GM19468 (cell line): ENCODE data around the gene HFM1.
"Not testable (repeated sequence)": the region's sequence is repeated elsewhere in the genome, so short reads cannot be mapped to it uniquely, and the experiment has no call there.

Experiments used
- ATAC-seq: cut with Tn5 transposase; IDR thresholded peaks from one replicate; pipeline ENCODE4 v1.9.1; 2021; ENCODE audit warnings: mild to moderate bottlenecking, moderate library complexity, moderate number of reproducible peaks; ENCODE audit not compliant: unreplicated experiment; ENCODE audit errors: extremely low read depth

The HFM1 gene

GRCh38 chr1:91372230-91372629 is 32.4 kb downstream of the HFM1 start:
- not testable (repeated sequence) for ATAC-seq

- no peak for ATAC-seq
Observed at GRCh38 chr1:91349524-91349923, 55.1 kb downstream of the HFM1 start.

- ATAC-seq: no peak
Observed at GRCh38 chr1:91346824-91347223, 57.8 kb downstream of the HFM1 start.

GRCh38 chr1:91345395-91346005 is 59.1 kb downstream of the HFM1 start:
- no peak for ATAC-seq

GRCh38 chr1:91338501-91338900 is 66.1 kb downstream of the HFM1 start:
- no peak for ATAC-seq

- ATAC-seq: no peak
Observed at GRCh38 chr1:91335603-91336002, 69.0 kb downstream of the HFM1 start.

- no peak for ATAC-seq
Observed at GRCh38 chr1:91334856-91335255, 69.8 kb downstream of the HFM1 start.

- no peak for ATAC-seq
Observed at GRCh38 chr1:91325456-91325855, 79.2 kb downstream of the HFM1 start.

- no peak for ATAC-seq
Observed at GRCh38 chr1:91314643-91315042, 90.0 kb downstream of the HFM1 start.

GRCh38 chr1:91311672-91312071 is 93.0 kb downstream of the HFM1 start:
- ATAC-seq: no peak

- no peak for ATAC-seq
Observed at GRCh38 chr1:91308544-91308943, 96.1 kb downstream of the HFM1 start.

- no peak for ATAC-seq
Observed at GRCh38 chr1:91307784-91308409, 96.7 kb downstream of the HFM1 start.

GRCh38 chr1:91303165-91303564 is 101.5 kb downstream of the HFM1 start:
- no peak for ATAC-seq

- ATAC-seq: not testable (repeated sequence)
Observed at GRCh38 chr1:91288843-91289553, 115.6 kb downstream of the HFM1 start.

- not testable (repeated sequence) for ATAC-seq
Observed at GRCh38 chr1:91286962-91287317, 117.7 kb downstream of the HFM1 start.

- ATAC-seq: not testable (repeated sequence)
Observed at GRCh38 chr1:91286259-91286961, 118.2 kb downstream of the HFM1 start.

GRCh38 chr1:91283421-91283726 is 121.3 kb downstream of the HFM1 start:
- no peak for ATAC-seq

- peak; percentile 64 for ATAC-seq
Observed at GRCh38 chr1:91282695-91283420, 121.8 kb downstream of the HFM1 start.

- no peak for ATAC-seq
Observed at GRCh38 chr1:91281782-91282181, 122.9 kb downstream of the HFM1 start.

GRCh38 chr1:91278754-91279153 is 125.9 kb downstream of the HFM1 start:
- ATAC-seq: no peak

GRCh38 chr1:91273875-91274274 is 130.8 kb downstream of the HFM1 start:
- ATAC-seq: no peak
